Effector memory CD4-positive, alpha-beta T cell (primary cell): ENCODE data around the gene OAT.

Source experiments
- DNase-seq, 3 donors: peaks; one replicate each; pipeline ENCODE4 v3.0.0-alpha.2; 2020
- H3K27ac ChIP-seq: 2 replicates; pipeline ENCODE4 v1.7.0; 2013; ENCODE audit warnings: mild to moderate bottlenecking, low read length, moderate library complexity; ENCODE audit not compliant: insufficient read depth, poor library complexity, severe bottlenecking
- H3K27me3 ChIP-seq: replicated peaks from 2 replicates; pipeline ENCODE4 v1.7.0; 2013; ENCODE audit warnings: mild to moderate bottlenecking, low read length; ENCODE audit not compliant: insufficient read depth, control insufficient read depth, poor library complexity, severe bottlenecking
- H3K36me3 ChIP-seq: 2 replicates; pipeline ENCODE4 v1.7.0; 2013; ENCODE audit warnings: mild to moderate bottlenecking, low read length, moderate library complexity; ENCODE audit not compliant: control insufficient read depth, insufficient read depth
- H3K4me1 ChIP-seq: 2 replicates; pipeline ENCODE4 v1.7.0; 2013; ENCODE audit warnings: low read length, mild to moderate bottlenecking; ENCODE audit not compliant: control insufficient read depth, insufficient read depth, poor library complexity, severe bottlenecking
- H3K4me3 ChIP-seq: 2 replicates; pipeline ENCODE4 v1.7.0; 2013; ENCODE audit warnings: low read length, low read depth, mild to moderate bottlenecking; ENCODE audit not compliant: insufficient read depth, poor library complexity, severe bottlenecking
- H3K9me3 ChIP-seq: 2 replicates; pipeline ENCODE4 v1.7.0; 2013; ENCODE audit warnings: mild to moderate bottlenecking, low read length, moderate library complexity; ENCODE audit not compliant: control insufficient read depth

Gene OAT

DNA sequence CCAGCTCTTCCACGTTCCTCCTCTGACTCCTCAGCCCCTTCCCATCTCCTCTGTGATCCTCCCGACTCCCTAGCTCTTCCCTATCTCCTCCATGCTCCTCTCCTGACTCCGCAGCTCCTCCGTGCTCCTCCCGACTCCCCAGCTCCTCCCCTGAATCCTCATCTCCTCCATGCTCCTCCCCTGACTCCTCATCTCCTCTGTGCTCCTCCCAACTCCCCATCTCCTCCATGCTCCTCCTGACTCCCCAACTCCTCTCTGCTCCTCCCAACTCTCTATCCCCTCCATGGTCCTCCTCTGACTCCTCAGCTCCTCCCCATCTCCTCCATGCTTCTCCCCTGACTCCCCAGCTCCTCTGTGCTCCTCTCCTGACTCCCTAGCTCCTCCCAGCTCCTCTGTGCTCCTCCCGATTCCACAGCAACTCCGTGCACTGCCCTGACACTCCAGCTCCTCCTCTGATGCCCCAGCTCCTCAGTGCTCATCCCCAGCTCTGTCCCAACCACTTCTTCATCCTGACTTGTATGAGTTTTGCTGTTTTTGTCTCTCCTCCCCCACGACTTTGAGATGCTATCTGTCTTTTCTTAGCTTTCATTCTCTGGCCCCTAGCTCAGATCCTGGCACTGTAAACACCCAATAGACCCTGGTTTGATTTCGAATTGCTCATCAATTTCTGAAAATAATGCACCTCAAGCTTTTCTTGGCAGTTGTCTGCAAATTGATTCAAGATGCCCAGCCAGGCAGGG is 38.3 kb downstream of the OAT start:
- DNase-seq = no peak
- no peak overlapping the region for H3K27ac ChIP-seq
- H3K27me3 ChIP-seq = peaks cover 5% of the 10 kb centered on the region
- no peaks in the 10 kb centered on the region for H3K9me3 ChIP-seq
- H3K4me1 ChIP-seq = no peaks in the 10 kb centered on the region
- H3K36me3 ChIP-seq = no peaks in the 10 kb centered on the region
- no peak overlapping the region for H3K4me3 ChIP-seq

DNA sequence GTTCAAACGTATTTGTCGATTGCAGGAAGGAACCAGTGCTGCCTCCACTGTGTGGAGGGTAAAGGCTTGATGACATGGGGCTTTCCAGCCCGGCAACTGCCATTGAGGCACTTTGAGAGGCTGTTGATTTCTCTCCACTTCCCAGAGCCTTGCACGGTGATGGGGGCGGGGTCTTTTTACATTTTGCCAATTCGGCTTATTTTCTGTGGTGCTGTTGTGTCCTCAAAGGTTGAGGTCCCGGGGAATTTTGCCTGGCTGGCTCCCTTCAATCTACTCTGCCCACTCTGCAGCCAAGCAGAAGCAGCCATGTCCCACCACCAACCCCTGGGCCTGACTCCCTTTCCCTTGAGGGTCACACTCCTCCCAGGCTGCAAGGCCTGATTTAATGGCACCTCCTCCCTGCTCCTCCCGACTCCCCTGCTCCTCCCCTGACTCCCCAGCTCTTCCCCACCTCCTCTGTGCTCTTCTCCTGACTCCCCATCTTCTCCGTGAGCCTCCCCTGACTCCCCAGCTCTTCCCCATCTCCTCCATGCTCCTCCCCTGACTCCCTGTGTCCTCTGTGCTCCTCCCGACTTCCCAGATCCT is 39.0 kb downstream of the OAT start:
- no peaks in the 10 kb centered on the region for H3K9me3 ChIP-seq
- no peaks in the 10 kb centered on the region for H3K36me3 ChIP-seq
- DNase-seq = no peak
- peaks cover 5% of the 10 kb centered on the region for H3K27me3 ChIP-seq
- no peak overlapping the region for H3K27ac ChIP-seq
- H3K4me1 ChIP-seq = no peaks in the 10 kb centered on the region
- H3K4me3 ChIP-seq = no peak overlapping the region

GRCh38 chr10:124378881-124379471 is 39.7 kb downstream of the OAT start:
- no peak for DNase-seq
- Histone ChIP-seq H3K9me3 (no peaks in the 10 kb centered on the region), H3K36me3 (no peaks in the 10 kb centered on the region), H3K4me1 (no peaks in the 10 kb centered on the region), H3K27ac (no peak overlapping the region), H3K4me3 (no peak overlapping the region), H3K27me3 (peaks cover 5% of the 10 kb centered on the region)

- H3K27me3 ChIP-seq = peaks cover 5% of the 10 kb centered on the region
- H3K4me1 ChIP-seq = no peaks in the 10 kb centered on the region
- no peak for DNase-seq
- H3K27ac ChIP-seq = no peak overlapping the region
- no peak overlapping the region for H3K4me3 ChIP-seq
- H3K9me3 ChIP-seq = no peaks in the 10 kb centered on the region
- no peaks in the 10 kb centered on the region for H3K36me3 ChIP-seq
Measured at GRCh38 chr10:124378271-124378670, 40.5 kb downstream of the OAT start.

GRCh38 chr10:124377101-124377500 is 41.6 kb downstream of the OAT start:
- Histone ChIP-seq H3K27ac (no peak overlapping the region), H3K27me3 (peaks cover 5% of the 10 kb centered on the region), H3K36me3 (no peaks in the 10 kb centered on the region), H3K4me1 (no peaks in the 10 kb centered on the region), H3K9me3 (no peaks in the 10 kb centered on the region), H3K4me3 (no peak overlapping the region)
- DNase-seq = no peak

DNA sequence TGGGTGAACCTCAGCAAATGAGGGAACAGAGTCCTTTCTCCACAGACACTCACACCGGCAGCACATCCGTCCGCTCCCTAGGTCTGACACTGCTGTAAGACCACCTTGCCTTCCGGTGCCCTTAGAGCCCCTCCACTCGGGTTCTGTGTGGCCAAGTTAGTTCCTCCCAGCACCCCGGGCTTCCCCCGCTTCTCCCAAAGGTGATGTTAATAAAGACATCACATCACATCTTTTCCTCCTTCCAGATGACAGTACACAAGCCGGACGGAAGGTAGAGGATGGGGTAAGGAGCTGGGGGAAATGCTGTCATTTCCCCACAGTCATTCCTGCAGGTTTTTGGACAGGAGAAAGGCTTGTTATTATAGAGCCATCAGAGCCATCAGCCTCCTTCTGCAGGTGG is 42.3 kb downstream of the OAT start:
- no peak for DNase-seq
- Histone ChIP-seq H3K27ac (no peak overlapping the region), H3K4me3 (no peak overlapping the region), H3K27me3 (peaks cover 5% of the 10 kb centered on the region), H3K4me1 (no peaks in the 10 kb centered on the region), H3K9me3 (no peaks in the 10 kb centered on the region), H3K36me3 (no peaks in the 10 kb centered on the region)

GRCh38 chr10:124375691-124376090 is 43.0 kb downstream of the OAT start:
- peaks cover 5% of the 10 kb centered on the region for H3K27me3 ChIP-seq
- H3K27ac ChIP-seq = no peak overlapping the region
- H3K9me3 ChIP-seq = no peaks in the 10 kb centered on the region
- H3K4me3 ChIP-seq = no peak overlapping the region
- no peaks in the 10 kb centered on the region for H3K4me1 ChIP-seq
- DNase-seq = no peak
- H3K36me3 ChIP-seq = no peaks in the 10 kb centered on the region

DNA sequence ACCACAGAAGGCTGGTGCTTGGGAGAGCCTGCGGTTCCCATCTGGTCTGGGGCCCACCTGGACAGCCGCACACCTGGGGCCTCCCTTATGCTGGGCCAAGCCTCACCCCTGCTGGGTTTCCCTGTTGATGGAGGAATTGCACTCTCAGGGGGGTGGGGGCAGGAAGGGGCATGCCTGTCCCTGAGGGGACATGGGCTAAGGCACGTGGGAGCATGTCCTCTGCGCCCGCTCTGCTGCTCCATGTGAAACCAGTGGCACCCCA is 43.4 kb downstream of the OAT start:
- Histone ChIP-seq H3K4me3 (no peak overlapping the region), H3K36me3 (no peaks in the 10 kb centered on the region), H3K9me3 (no peaks in the 10 kb centered on the region), H3K27ac (no peak overlapping the region), H3K27me3 (peaks cover 4% of the 10 kb centered on the region), H3K4me1 (no peaks in the 10 kb centered on the region)
- DNase-seq = no peak

GRCh38 chr10:124374535-124375352 is 44.0 kb downstream of the OAT start:
- DNase-seq = no peak
- no peaks in the 10 kb centered on the region for H3K27me3 ChIP-seq

DNA sequence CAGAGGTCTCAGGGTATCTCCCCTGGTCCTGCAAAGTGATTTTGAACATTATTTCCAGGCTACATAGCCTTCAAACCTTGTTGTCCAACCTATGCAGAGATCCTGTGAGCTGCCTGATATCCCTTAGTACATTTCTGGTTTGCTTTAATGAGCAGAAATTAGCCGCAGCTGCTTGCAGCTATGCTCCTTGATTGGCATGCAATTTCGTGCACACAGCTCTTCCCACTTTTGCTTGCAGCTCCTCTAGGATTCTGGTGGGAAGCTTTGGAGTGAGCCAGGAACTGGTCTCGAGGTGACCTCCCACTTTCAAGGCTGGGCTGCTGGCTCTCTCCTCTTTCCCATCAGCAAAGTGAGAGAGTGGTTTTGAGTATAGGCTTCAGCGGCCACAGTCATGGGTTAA is 45.8 kb downstream of the OAT start:
- Histone ChIP-seq H3K27ac (no peak overlapping the region), H3K36me3 (no peaks in the 10 kb centered on the region), H3K4me3 (no peak overlapping the region), H3K27me3 (no peaks in the 10 kb centered on the region), H3K4me1 (no peaks in the 10 kb centered on the region), H3K9me3 (no peaks in the 10 kb centered on the region)
- DNase-seq = no peak

More at GRCh38 chr10:124374535-124375352, 44.0 kb downstream of the OAT start:
- H3K4me3 ChIP-seq = no peak overlapping the region
- H3K9me3 ChIP-seq = no peaks in the 10 kb centered on the region
- H3K36me3 ChIP-seq = no peaks in the 10 kb centered on the region
- no peak overlapping the region for H3K27ac ChIP-seq
- H3K4me1 ChIP-seq = no peaks in the 10 kb centered on the region
